ENCODE results near the gene RAB44. TPM values are rescaled to one million over a fixed set of nuclear protein-coding genes. Genes with fewer than 3 reads are reported as not detected.

The RAB44 gene
- total and polyA plus RNA-seq, 4 experiments from 2014 or later, result not detected

DNA sequence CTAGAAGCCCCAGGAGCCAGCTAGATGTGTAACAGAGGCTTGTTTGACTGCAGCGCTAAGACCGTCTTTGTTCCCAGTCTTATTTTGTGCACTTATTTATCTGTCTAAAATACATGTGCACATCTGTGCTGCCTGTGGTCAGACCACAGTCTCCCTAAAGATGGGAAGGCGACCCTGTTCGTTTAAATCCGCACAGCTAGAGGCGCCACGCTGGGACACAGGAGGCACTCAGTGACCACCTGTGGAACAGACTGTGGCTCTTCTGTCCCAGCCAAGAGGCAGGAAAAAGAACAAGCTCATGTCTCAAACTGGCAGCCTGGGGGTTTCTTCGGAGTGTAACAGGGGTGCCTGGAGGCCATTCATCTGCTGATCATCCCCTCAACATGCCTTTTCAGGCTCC is 74.8 kb downstream of the RAB44 start:
- no peak for DNase-seq
- intact Hi-C loops (cut with micrococcal nuclease), result no loop called here
- ChIA-PET POLR2A (ENCODE audit: partially characterized antibody) (interaction anchor here (1.1 kb wide), 1 partner anchor 10 kb away, joined by 3 read pairs; no protein-coding TSS in a partner anchor), CTCF (ENCODE audit: partially characterized antibody) (interaction anchor here (1.0 to 16.6 kb wide), 3 partner anchors 10 to 246 kb away, joined by 3 to 230 read pairs (median 12); no protein-coding TSS in a partner anchor)
- H3K4me3 ChIP-seq (ENCODE audit: low read length in 2 of 2), result no peak overlapping the region
- H3K4me1 Mint-ChIP-seq, result peaks cover 29 to 37% (median 33%) of the 10 kb centered on the region in 4 donors
- no peaks in the 10 kb centered on the region for H3K9me3 ChIP-seq (ENCODE audit: control insufficient read depth in 1 of 2, low read length in 2 of 2)
- no peaks in the 10 kb centered on the region for H3K27me3 ChIP-seq (ENCODE audit: insufficient read depth, low read length)
- H3K36me3 Mint-ChIP-seq, result no peaks in the 10 kb centered on the region
- H3K4me3 Mint-ChIP-seq, result no peak overlapping the region
- H3K36me3 ChIP-seq (ENCODE audit: insufficient read depth, low read length), result no peaks in the 10 kb centered on the region
- H3K9me3 Mint-ChIP-seq, result no peaks in the 10 kb centered on the region
- peaks cover 36% of the 10 kb centered on the region for H3K4me1 ChIP-seq (ENCODE audit: insufficient read depth, low read length)
- H3K27me3 Mint-ChIP-seq, result no peaks in the 10 kb centered on the region
- H3K27ac Mint-ChIP-seq, result peak overlapping the region in 6 of 7 donors; percentile 20 to 93 (median 72)
- no peak overlapping the region for H3K27ac ChIP-seq (ENCODE audit: low read depth, low read length)

DNA sequence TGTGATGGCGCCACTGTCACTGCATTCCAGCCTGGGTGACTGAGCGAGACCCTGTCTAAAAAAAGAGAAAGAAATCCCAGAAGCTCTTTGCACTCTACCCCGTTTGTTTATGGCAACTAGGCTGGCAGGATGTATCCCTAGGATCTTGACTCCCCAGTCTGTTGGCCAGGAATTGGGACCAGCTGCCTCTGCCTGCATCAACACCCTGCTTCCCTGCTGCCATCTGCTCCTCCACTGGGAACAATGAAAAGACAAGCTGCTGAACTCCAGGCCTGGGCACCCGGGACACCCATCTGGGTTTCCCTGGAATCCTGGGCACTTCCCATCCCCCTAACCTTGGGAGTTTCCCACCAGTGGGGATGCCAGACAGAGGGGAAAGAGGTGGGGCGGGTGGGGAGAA is 76.7 kb downstream of the RAB44 start:
- ChIA-PET POLR2A (ENCODE audit: partially characterized antibody) (interaction anchor here (0.5 kb wide), 1 partner anchor 466 kb away, joined by 3 read pairs; no protein-coding TSS in a partner anchor), CTCF (ENCODE audit: partially characterized antibody) (interaction anchor here (0.9 to 2.2 kb wide), 5 partner anchors 8 to 111 kb away, joined by 3 to 13 read pairs (median 4); no protein-coding TSS in a partner anchor)
- H3K27ac Mint-ChIP-seq, result no peak overlapping the region
- peaks cover 20 to 23% (median 22%) of the 10 kb centered on the region in 4 donors for H3K4me1 Mint-ChIP-seq
- intact Hi-C loops (cut with micrococcal nuclease), result no loop called here
- Histone ChIP-seq H3K9me3 (ENCODE audit: control insufficient read depth in 1 of 2, low read length in 2 of 2) (no peaks in the 10 kb centered on the region), H3K4me3 (ENCODE audit: low read length in 2 of 2) (no peak overlapping the region), H3K27ac (ENCODE audit: low read depth, low read length) (no peak overlapping the region), H3K4me1 (ENCODE audit: insufficient read depth, low read length) (peaks cover 18% of the 10 kb centered on the region), H3K36me3 (ENCODE audit: insufficient read depth, low read length) (no peaks in the 10 kb centered on the region), H3K27me3 (ENCODE audit: insufficient read depth, low read length) (no peaks in the 10 kb centered on the region)
- no peaks in the 10 kb centered on the region for H3K36me3 Mint-ChIP-seq
- H3K27me3 Mint-ChIP-seq, result no peaks in the 10 kb centered on the region
- no peak overlapping the region for H3K4me3 Mint-ChIP-seq
- H3K9me3 Mint-ChIP-seq, result no peaks in the 10 kb centered on the region
- DNase-seq, result no peak

DNA sequence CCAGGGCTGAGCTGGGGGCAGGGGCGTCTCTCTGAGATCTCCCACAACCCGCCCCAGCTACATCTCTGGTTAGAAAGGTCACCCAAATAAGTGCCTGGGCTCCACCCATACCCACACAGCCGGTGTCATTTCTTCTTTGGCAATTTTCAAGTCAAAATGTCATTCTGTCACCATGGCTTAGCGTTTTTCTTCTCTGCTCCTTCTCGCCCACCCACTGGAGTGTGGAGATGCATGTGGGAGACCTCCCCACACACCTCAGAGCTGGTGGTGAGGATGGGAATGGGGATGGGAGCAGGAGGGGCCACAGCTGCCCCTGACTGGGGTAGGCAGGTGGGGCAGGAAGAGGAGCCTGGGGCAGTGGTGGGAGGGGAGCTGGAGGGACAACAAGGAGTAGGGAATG is 78.5 kb downstream of the RAB44 start:
- H3K36me3 Mint-ChIP-seq, result no peaks in the 10 kb centered on the region
- no peaks in the 10 kb centered on the region for H3K9me3 ChIP-seq (ENCODE audit: control insufficient read depth in 1 of 2, low read length in 2 of 2)
- no peaks in the 10 kb centered on the region for H3K27me3 Mint-ChIP-seq
- H3K4me1 Mint-ChIP-seq, result peaks cover 4 to 6% (median 4%) of the 10 kb centered on the region in 4 donors
- intact Hi-C loops (cut with micrococcal nuclease), result no loop called here
- no peak overlapping the region for H3K27ac ChIP-seq (ENCODE audit: low read depth, low read length)
- no peaks in the 10 kb centered on the region for H3K9me3 Mint-ChIP-seq
- H3K27ac Mint-ChIP-seq, result peak overlapping the region in 1 of 7 donors; percentile 8
- ChIA-PET POLR2A (ENCODE audit: partially characterized antibody) (no interaction called here), CTCF (ENCODE audit: partially characterized antibody) (interaction anchor here (0.8 to 2.2 kb wide), 4 partner anchors 10 to 433 kb away, joined by 3 to 13 read pairs (median 6); no protein-coding TSS in a partner anchor)
- H3K4me1 ChIP-seq (ENCODE audit: insufficient read depth, low read length), result no peaks in the 10 kb centered on the region
- no peak overlapping the region for H3K4me3 ChIP-seq (ENCODE audit: low read length in 2 of 2)
- no peak overlapping the region for H3K4me3 Mint-ChIP-seq
- no peak for DNase-seq
- no peaks in the 10 kb centered on the region for H3K36me3 ChIP-seq (ENCODE audit: insufficient read depth, low read length)
- H3K27me3 ChIP-seq (ENCODE audit: insufficient read depth, low read length), result no peaks in the 10 kb centered on the region

DNA sequence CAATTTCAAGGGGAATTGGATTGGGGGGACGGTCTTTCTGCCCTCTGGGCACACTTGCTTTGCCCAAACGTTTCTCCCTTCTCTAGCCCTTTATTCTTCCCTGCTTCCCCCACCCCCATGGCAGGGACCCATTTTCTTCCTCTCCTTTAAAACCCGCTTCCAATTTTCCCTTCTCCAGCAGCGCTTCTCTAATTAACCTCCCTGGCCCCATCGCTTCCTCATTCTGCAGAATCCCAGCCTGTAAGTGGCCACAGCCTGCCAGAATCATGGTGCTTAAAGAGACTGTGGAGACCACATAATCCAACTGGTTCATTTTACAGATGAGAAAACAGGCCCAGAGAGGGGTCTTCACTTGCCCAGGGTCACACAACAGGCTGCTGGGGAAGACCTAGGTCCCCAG is 80.2 kb downstream of the RAB44 start:
- Mint-ChIP-seq H3K4me3 (no peak overlapping the region), H3K4me1 (peaks cover 0 to 6% (median 3%) of the 10 kb centered on the region in 4 donors), H3K36me3 (no peaks in the 10 kb centered on the region), H3K27me3 (no peaks in the 10 kb centered on the region), H3K9me3 (no peaks in the 10 kb centered on the region), H3K27ac (peak overlapping the region in 1 of 7 donors; percentile 40)
- H3K4me3 ChIP-seq (ENCODE audit: low read length in 2 of 2), result no peak overlapping the region
- no peaks in the 10 kb centered on the region for H3K4me1 ChIP-seq (ENCODE audit: insufficient read depth, low read length)
- CTCF ChIA-PET (ENCODE audit: partially characterized antibody), result interaction anchor here (9.7 kb wide), 1 partner anchor 13 kb away, joined by 230 read pairs; no protein-coding TSS in a partner anchor
- DNase-seq, result no peak
- intact Hi-C loops (cut with micrococcal nuclease), result no loop called here
- no peaks in the 10 kb centered on the region for H3K36me3 ChIP-seq (ENCODE audit: insufficient read depth, low read length)
- no peak overlapping the region for H3K27ac ChIP-seq (ENCODE audit: low read depth, low read length)
- H3K9me3 ChIP-seq (ENCODE audit: control insufficient read depth in 1 of 2, low read length in 2 of 2), result no peaks in the 10 kb centered on the region
- POLR2A ChIA-PET (ENCODE audit: partially characterized antibody), result no interaction called here
- H3K27me3 ChIP-seq (ENCODE audit: insufficient read depth, low read length), result no peaks in the 10 kb centered on the region

DNA sequence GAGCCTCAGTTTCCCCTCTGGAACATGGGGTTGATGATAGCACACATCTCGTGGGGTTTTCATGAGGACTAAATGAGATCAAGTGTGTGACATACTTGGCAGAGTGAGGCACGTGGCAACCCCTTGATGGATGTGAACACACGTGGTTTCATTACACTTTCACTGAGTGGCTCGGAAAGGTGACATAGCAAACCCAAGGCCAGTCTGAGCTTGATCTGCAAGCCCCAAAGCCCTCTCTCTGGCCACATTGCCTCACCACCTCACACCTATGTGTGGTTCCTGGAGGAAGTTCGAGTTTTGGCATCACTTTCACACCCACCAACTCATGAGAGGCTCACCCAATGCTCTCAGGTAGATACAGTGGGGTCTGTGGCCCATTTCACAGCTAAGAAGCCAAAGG is 81.6 kb downstream of the RAB44 start:
- no peaks in the 10 kb centered on the region for H3K36me3 ChIP-seq (ENCODE audit: insufficient read depth, low read length)
- no peaks in the 10 kb centered on the region for H3K27me3 ChIP-seq (ENCODE audit: insufficient read depth, low read length)
- Mint-ChIP-seq H3K9me3 (no peaks in the 10 kb centered on the region), H3K27me3 (no peaks in the 10 kb centered on the region), H3K4me3 (no peak overlapping the region), H3K36me3 (no peaks in the 10 kb centered on the region), H3K27ac (peak overlapping the region in 1 of 7 donors; percentile 68), H3K4me1 (peaks cover 0 to 4% (median 3%) of the 10 kb centered on the region in 4 donors)
- no peak for DNase-seq
- no peak overlapping the region for H3K27ac ChIP-seq (ENCODE audit: low read depth, low read length)
- H3K4me3 ChIP-seq (ENCODE audit: low read length in 2 of 2), result no peak overlapping the region
- CTCF ChIA-PET (ENCODE audit: partially characterized antibody), result interaction anchor here (0.6 to 9.7 kb wide), 3 partner anchors 14 to 239 kb away, joined by 3 to 230 read pairs (median 3); no protein-coding TSS in a partner anchor
- POLR2A ChIA-PET (ENCODE audit: partially characterized antibody), result no interaction called here
- H3K4me1 ChIP-seq (ENCODE audit: insufficient read depth, low read length), result no peaks in the 10 kb centered on the region
- H3K9me3 ChIP-seq (ENCODE audit: control insufficient read depth in 1 of 2, low read length in 2 of 2), result no peaks in the 10 kb centered on the region
- intact Hi-C loops (cut with micrococcal nuclease), result no loop called here

DNA sequence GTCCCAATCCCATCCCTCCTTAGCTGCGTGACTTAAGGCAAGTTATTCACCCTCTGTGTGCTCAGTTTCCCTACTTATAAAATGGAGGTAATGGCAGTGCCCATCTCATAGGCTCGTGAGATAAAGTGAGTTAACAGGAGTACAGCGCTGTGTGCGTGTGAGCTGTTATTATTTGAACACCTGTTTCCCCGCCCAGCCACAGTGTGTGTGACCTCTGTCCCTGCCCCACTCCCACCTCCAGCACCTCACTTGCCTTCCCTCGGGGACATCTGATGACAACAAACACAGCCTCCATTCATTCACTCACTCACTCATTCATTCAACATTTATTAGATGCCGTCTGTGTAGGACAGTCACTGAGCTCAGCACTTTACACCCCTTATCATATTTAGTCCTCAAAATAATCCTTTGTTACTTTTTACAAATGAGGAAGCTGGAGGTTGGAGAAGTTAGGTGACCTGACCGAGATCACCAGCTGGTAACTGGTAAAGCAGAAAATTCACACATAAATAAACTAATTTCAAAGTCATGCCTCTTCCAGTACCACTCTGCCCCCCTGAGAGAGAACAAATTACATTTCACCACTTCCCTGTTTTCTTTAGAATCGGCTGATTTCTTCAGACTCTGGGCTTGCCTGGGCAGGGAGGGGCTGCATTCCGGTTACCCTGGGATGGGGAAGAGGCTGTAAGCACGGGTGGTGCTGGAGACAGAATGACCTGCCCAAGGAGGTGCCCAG is 83.0 kb downstream of the RAB44 start:
- CTCF ChIA-PET (ENCODE audit: partially characterized antibody), result interaction anchor here (2.0 to 9.7 kb wide), 2 partner anchors 16 kb away, joined by 8 to 230 read pairs; no protein-coding TSS in a partner anchor
- Mint-ChIP-seq H3K9me3 (no peaks in the 10 kb centered on the region), H3K4me3 (no peak overlapping the region), H3K4me1 (peaks cover 0 to 4% (median 3%) of the 10 kb centered on the region in 4 donors), H3K27ac (peak overlapping the region in 1 of 7 donors; percentile 31), H3K27me3 (no peaks in the 10 kb centered on the region), H3K36me3 (no peaks in the 10 kb centered on the region)
- Histone ChIP-seq H3K4me3 (ENCODE audit: low read length in 2 of 2) (no peak overlapping the region), H3K27me3 (ENCODE audit: insufficient read depth, low read length) (no peaks in the 10 kb centered on the region), H3K4me1 (ENCODE audit: insufficient read depth, low read length) (no peaks in the 10 kb centered on the region), H3K36me3 (ENCODE audit: insufficient read depth, low read length) (no peaks in the 10 kb centered on the region), H3K9me3 (ENCODE audit: control insufficient read depth in 1 of 2, low read length in 2 of 2) (no peaks in the 10 kb centered on the region), H3K27ac (ENCODE audit: low read depth, low read length) (no peak overlapping the region)
- no peak for DNase-seq
- intact Hi-C loops (cut with micrococcal nuclease), result no loop called here
- POLR2A ChIA-PET (ENCODE audit: partially characterized antibody), result interaction anchor here (1.3 kb wide), 1 partner anchor 11 kb away, joined by 3 read pairs; no protein-coding TSS in a partner anchor

DNA sequence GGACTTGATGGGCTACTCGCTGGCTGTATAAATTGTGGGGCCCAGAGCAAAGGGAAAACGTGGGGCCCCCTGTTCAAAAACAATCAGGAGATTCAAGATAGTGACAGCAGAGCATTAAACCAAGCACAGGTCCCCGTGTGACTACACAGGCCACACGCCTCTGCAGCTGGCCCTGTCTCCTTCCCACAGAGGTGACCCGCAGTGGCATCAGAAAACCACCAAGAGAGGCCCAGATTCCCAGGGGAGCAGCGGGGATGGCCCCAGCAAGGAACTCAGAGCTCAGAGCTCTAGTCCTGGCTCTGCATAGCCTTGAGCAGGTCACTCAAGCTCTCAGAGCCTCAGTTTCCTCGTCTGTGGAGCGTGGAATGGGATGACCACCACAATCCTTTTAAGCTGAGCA is 84.0 kb downstream of the RAB44 start:
- POLR2A ChIA-PET (ENCODE audit: partially characterized antibody), result interaction anchor here (1.8 to 2.0 kb wide), 2 partner anchors 12 to 15 kb away, joined by 7 to 10 read pairs; no protein-coding TSS in a partner anchor
- no peaks in the 10 kb centered on the region for H3K27me3 Mint-ChIP-seq
- H3K4me3 Mint-ChIP-seq, result no peak overlapping the region
- DNase-seq, result no peak
- Histone ChIP-seq H3K9me3 (ENCODE audit: control insufficient read depth in 1 of 2, low read length in 2 of 2) (no peaks in the 10 kb centered on the region), H3K4me3 (ENCODE audit: low read length in 2 of 2) (no peak overlapping the region), H3K4me1 (ENCODE audit: insufficient read depth, low read length) (no peaks in the 10 kb centered on the region), H3K27me3 (ENCODE audit: insufficient read depth, low read length) (no peaks in the 10 kb centered on the region), H3K27ac (ENCODE audit: low read depth, low read length) (no peak overlapping the region), H3K36me3 (ENCODE audit: insufficient read depth, low read length) (no peaks in the 10 kb centered on the region)
- H3K9me3 Mint-ChIP-seq, result no peaks in the 10 kb centered on the region
- no peaks in the 10 kb centered on the region for H3K36me3 Mint-ChIP-seq
- peaks cover 0 to 4% (median 3%) of the 10 kb centered on the region in 4 donors for H3K4me1 Mint-ChIP-seq
- CTCF ChIA-PET (ENCODE audit: partially characterized antibody), result interaction anchor here (1.0 to 9.7 kb wide), 9 partner anchors 8 to 429 kb away, joined by 3 to 230 read pairs (median 4); no protein-coding TSS in a partner anchor
- intact Hi-C loops (cut with micrococcal nuclease), result loop anchor here (1.0 kb wide), 1 partner anchor 15 kb away; no protein-coding TSS in a partner anchor
- H3K27ac Mint-ChIP-seq, result no peak overlapping the region

All from CD4-positive, alpha-beta memory T cell (primary cell).